Stimulated activated CD8-positive, alpha-beta memory T cell treated with anti-CD3 and anti-CD28 coated beads, Interleukin-15, amount 100 ng/mL, for 48 hours (primary cell): Measurements from ENCODE around the gene GABRB1.

Experiments
- DNase-seq, 2 donors: peaks; one replicate each; pipeline ENCODE4 v3.0.0-alpha.2; 2020; ENCODE audit warnings: low read depth in 2 of 2

The GABRB1 gene

DNA sequence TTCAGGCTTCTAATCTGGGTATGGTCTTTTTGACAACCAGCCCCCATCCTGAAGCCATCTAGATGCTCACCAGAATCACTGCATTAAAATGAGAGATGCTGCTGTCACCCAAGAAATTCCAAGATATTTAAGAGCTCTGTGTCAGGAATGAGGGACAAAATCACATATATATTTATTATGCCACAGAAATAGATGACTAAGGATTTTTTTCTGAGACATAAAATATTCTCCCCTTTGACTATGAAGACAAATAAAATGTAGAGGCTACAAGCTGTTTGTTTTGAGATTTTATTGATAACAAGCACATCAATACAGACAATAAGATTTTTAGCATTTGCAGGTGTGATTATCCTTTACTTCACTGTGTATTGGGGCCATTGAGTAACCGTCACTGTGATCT, 354.8 kb downstream of the GABRB1 start:
- DNase-seq: no peak

DNA sequence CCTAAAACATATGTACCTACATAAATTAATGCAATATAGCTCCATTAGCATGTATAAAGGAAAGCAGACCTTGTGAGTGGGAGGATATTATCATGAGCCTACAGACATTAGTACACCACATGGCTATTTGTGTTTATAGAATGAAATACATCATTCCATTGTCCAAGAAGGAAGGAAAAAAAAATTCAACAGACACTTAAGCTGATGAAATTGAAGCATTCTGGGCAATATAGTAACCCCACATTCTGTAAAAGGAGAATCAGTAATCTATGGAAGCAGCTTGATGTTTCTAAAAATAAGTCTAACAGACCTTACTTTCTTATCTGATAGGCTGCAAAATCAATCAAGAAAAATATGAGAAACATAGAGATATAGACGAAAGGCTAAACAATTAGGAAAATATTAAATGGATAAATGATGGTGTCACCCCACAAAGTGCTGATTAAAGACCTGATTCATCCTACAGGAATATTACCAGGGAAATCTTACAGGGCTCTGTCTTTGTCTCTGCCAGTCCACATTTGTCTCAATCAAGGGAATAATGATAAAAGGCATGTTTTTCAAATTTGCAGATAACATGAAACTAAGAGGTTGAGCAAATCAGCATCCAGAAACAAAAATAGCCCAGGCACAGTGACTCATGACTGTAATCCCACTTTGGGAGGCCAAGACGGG, 355.3 kb downstream of the GABRB1 start:
- DNase-seq: no peak

DNA sequence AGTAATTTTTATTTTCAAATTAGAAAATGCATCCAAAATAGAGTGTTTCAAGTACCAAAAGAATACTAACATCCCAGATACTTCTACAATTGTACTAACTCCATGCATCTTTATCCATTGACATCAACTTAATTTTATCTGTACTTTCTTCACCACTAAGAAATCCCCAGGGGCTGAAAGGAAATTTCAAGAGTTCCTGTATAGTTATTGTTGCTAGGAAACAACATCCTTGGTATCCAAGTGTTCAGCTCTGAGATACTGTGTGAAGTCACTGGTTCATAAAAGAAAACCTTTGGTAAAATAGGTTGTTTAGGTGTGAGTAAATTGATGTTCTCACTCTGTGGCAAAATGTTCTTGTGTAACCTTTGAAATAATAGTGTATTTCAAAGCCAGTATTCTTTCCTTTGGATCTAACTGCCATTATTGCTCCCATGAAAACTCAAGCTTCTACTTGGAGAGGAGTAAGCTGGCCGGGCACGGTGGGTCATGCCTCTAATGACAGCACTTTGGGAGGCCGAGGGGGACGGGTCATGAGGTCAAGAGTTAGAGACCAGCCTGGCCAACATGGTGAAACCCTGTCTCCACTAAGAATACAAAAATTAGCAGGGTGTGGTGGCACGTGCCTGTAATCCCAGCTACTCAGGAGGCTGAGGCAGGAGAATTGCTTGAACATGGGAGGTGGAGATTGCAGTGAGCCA, 359.2 kb downstream of the GABRB1 start:
- DNase-seq: no peak

DNA sequence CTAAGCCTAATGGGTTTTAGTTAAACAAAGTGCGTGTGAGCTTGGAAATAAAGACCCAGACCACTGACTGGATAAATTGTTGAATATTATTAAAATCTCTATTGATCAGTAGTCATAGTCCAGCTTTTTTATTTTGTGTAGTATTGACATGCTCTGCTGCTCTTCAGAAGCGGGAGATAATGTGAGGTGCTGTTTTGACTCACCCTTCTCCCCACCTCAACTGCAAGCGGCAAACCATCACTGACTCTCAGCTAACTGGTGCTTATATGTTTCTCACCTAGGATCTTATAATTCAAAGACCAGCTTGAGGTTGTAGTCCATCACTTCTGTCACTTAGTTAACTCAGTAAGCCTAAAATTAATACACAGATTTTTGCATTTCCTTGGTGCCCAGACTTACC, 359.9 kb downstream of the GABRB1 start:
- no peak for DNase-seq

DNA sequence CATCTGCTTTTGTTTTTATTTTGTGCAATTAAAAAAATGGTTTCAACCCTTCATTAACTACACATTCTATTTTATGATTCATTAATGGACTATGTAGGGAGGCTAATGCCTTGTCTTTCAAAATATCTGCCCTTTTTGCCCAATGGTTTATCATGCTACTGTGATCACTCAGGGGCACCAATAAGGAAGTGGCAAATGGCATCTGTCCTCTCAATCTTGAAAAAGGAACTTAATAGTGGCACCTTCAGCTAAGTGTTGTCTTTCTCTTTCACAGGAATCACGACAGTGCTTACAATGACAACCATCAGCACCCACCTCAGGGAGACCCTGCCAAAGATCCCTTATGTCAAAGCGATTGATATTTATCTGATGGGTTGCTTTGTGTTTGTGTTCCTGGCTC, 375.0 kb downstream of the GABRB1 start:
- DNase-seq: no peak

DNA sequence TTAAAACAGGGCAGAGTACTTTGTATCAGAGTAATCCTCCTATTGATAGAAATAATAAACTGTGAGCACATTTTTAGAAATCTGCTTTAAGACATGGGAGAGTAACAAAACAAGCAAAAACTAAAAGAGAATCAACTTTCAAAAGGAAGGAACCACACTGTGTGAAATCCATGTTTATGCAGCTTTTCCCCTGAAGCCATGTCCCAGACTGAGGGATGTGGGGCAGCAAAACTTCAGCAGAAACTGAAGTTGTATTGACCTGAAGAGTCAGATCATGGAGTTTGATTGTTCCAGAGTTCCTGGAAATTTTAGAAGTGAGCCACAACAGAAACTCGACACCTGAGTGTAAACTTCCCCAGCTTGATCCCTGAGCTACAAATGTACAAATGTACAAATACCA, 378.9 kb downstream of the GABRB1 start:
- no peak for DNase-seq

DNA sequence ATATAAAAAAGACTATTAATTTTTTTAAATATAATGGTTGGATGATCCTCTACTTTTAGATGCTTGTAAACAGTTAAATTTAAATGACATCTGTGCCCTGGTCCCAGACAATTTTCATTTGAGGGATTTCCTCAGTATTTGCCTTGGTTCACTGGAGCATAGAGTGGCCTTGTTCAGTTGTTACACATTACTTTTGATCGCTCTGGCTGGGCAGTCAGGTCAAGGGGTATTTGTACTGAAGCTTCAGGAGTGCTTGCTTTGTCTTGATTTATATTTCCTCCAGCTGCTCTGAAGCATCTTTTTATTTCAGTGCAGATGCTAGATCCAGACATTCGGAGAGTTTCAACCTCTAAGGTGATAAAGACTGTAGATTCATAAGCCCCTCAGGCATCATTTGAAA, 382.2 kb downstream of the GABRB1 start:
- DNase-seq: no peak

DNA sequence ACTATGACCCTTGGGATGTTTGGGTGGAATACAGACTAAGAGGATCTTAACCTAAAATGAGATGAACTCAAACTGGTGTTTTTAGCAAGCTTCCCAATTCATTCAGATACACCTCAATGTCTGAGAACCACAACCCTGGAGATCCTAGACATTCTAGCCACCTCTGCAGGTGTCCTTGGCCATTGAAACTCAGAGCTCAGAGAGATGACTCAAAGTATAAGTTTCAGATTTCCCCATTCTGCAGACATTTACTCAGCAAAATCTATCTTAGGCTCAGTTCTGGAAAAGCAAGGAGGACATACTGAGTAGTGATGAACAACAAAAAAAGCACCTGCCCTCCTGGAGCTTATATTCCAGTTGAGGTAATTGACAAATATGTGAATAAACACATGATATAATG, 384.4 kb downstream of the GABRB1 start:
- DNase-seq: no peak

DNA sequence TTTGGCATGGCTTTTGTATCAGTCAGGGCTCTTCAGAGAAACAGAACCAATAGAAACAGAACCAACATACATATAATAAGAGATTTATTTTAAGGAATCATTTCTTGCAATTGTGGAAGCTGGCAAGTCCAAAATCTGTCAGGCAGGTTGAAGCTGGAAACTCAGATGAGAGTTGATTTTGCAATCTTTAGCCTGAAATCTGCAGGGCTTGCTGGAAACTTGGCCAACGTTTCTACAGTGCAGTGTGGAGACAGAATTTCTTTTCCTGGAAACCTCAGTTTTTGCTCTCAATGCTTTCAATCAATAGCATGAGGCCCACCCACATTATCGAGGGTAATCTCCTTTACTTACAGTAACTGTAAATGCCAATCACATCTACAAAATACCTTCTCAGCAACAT, 386.8 kb downstream of the GABRB1 start:
- DNase-seq: no peak

DNA sequence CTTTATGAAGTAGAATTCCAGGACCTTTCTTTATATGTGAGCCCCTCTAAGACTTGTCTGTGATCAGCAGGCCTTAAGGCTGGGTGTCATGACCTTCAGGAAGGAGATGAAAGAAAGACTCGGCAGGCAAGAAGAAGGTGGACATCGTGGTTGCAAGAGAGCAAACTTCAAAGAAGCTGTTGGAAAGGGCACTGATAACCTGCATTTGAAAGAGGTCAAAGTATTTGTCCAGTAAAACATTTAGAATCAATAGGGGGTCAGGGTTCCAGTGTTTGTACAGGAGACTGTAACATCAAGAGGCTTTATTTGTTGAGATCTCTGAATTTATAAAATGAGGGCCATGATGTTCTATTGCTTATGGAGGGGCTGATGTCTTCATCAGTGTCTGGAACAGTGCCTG, 387.9 kb downstream of the GABRB1 start:
- no peak for DNase-seq

DNA sequence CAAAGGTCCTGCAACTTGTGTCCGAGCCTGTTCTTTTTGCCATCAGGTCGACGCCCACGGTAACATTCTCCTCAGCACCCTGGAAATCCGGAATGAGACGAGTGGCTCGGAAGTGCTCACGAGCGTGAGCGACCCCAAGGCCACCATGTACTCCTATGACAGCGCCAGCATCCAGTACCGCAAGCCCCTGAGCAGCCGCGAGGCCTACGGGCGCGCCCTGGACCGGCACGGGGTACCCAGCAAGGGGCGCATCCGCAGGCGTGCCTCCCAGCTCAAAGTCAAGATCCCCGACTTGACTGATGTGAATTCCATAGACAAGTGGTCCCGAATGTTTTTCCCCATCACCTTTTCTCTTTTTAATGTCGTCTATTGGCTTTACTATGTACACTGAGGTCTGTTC, 394.3 kb downstream of the GABRB1 start:
- no peak for DNase-seq

DNA sequence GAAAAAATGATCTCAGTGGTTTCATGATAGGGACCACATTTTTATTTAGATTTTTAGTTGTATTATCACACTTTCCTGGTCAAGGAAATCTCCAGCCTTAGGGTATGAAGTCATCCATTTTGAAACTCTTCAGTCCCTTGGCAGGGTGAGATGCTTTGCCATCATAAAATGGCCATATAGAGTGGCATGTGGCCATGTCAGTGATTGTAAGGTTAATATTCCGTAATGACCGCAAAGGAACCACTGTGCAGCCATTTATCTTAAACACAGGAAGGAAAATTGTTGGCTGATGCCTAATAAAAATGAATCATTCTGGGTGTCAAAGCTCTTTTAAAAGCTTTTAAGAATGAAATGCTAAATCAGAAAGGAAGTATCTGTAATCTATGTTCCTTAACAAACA, 396.6 kb downstream of the GABRB1 start:
- no peak for DNase-seq

DNA sequence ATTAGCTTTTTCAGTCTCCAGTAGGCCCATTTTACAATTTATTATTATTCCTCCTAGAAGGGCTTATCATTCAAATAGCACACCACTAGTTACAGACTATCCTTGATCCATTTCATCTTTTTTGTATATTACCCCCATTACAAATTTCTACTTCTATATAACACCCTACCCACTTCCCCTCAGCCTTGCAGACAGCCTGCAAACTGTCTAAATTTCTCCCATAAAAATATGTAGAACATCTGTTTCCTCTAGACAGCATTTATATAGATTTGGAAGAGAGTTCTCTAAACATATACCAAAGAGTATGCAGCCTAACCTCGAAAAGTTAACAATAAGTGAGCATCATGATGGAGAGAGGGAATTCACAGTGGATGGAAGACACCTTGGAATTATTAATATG, 401.4 kb downstream of the GABRB1 start:
- no peak for DNase-seq

DNA sequence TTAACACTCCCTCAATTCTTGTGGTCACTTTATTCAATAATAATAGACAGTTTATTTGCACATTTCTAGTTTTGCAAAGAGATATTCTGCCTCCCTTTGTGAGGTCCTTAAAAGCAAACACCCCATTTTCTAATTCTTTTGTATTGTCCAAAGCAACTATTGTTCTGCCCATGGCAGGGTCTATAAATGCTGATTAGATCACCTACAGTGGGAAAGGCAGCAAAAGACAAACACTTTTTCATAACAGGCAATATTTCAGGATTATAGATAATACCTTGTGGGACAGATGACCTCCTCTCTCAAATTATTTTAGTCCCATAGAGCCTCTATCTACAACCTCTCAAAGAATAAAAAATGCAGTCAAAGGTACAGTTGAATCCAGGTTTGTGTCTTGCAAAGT, 403.6 kb downstream of the GABRB1 start:
- DNase-seq: no peak

DNA sequence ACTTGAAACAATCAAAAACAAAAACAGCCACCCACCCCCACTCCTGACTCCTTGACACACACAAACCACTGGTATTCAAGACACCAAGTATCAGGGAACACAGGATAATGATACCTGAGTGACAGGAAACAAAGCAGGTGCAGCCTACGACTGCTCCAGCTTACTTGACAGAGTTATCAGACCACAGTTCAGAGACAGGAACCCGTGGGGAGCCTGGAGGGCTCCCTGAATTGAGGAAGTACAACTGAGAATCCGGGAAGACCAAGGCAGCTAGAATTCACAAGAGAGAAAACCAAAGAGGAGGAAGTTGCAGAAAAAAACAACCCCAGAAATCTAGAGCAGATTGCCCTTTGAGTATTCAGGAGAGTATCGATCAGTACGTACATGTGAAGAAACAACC, 411.6 kb downstream of the GABRB1 start:
- DNase-seq: no peak

DNA sequence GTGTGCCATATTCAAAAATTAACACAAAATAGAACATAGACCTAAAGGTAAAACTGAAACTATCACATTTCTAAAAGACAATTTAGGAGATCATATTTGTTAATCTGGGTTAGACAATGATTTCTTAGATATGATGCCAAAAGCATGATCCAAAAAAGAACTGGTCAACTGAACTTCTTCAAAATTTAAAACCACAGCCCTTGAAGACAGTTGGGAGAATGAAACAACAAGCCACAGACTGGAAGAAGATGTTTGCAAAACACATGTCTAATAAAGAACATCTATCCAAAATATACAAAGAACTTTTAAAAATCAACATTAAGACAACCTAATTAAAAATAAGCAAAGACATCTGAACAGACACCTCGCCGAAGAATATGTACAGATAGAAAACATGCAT, 412.7 kb downstream of the GABRB1 start:
- no peak for DNase-seq

DNA sequence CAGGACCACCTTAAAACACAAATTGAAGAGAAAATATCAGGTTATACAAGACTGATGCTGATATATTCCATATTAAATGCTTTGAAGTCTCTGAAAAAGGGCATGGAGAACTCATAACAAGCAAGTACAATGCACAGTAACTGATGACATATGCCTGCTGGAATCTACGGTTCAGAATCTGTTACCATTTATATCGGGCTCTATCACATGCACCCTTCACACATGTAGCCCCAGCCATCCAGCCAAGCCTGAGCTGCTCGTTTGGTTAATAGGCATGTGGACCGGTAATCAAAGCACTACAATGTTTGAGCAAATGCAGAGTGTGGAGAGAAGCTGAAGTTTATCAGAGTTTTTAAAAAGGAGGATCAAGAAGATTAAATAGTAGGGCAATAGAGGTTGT, 420.3 kb downstream of the GABRB1 start:
- DNase-seq: no peak

DNA sequence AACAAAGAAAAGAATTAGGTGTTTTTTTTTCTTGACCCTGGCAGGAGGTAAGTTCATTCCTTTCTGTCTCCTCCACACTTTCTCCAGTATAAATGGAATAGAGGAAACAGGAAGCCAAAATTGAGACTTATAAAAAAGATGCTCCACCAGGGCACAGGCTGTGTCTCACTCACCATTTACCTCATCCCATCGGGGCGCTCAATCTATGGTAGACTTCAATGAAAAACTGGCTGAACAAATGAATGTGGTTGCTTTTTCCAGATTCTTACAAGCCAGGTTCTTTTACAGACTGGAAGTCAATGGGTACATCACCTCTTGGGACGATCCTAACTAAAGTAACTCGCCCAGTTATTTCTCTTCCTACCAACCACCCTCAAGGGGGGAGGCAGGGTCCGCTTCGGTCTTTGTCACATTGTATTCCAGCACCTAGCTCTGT, 431.4 kb downstream of the GABRB1 start:
- no peak for DNase-seq

DNA sequence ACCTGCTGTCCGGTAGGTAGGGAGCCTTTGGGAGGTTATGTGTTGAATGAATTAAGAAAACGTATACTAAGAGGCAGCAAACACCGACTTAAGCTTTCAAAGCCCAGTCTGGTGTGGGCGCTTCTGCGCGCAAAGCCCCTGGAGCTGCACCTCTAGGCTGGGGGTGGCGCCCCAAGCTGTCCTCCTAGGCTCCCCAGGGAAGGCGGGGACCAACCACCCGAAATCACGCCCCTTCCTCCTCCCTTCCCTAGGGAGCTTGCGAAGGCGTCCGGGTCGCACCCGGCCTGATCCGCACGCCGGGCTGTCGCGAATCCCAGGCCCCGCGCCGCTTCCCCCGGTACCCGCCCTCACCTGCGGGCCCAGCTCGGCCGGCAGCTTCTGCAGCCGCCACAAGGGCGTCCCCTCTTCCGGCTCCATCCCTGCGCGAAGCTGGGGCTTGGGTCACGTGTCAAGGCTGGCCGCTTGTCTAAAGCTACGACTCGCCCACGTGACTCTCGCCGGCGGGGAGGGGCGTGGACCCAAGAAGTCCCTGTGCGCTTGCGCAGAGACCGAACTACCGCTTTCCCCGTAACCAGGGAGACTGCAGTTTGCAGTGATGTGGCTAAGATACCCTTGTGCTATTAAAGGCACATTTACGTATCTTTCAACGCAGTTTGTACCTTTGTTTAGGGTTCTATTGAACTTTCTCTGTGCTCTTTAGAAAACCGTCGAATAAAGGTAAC, 432.0 kb downstream of the GABRB1 start, which contains the start of gene COMMD8:
Gene COMMD8, minus strand, starts transcription at position 468 of the 722 bp plus-strand sequence. Its CDS starts 51 bp downstream, at position 417.
- peak; percentile 94 for DNase-seq

DNA sequence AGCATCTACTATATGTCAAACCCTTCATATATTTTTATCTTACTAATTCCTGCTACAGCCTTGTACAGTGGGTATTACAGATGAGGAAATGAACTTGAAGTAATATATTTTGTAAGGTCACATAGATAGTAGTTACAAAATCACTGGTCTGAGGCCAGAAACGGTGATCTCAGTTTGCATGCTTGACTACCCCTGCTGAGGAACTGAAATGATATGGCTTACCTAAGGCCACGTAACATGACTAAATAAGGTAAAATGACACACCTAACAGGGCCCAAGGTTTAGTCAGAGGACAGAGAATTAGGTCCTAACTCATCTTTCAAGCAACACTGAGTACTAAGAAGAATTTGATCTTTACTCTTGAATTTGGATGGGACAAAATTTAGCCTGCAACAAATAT, 433.6 kb downstream of the GABRB1 start:
- DNase-seq: no peak

DNA sequence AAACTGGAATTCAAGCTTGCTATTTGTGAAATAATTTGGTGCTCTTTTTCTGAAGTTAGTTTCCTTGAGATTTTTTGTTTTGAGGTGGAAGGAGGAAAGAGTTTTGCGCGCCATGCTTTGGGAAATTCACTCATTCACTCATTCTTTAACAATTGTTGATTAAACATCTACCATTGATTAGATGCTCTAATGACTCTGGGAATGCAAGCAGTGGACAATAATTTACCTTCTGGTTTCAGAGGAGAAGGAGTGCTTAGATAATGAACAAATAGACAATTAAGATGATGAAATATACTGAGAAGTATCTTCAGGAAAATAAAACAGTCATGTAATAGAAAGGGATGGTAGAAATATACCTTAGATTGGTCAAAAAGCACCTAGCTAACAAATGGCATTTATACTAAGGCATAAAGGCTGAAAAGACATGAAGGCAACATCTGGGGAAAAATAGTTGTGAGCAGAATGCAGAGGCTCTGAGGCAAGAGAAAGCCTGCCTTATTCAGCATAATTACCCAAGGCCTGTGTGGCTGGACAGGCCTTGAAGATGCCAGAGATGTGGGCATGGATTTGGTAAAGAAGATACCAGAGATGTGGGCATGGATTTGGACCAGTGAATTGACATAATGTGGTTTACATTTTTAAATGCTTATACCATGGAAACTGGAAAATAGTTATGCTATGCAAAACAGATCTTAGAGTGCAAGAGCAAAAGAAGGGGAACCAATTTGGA, 434.9 kb downstream of the GABRB1 start:
- no peak for DNase-seq

DNA sequence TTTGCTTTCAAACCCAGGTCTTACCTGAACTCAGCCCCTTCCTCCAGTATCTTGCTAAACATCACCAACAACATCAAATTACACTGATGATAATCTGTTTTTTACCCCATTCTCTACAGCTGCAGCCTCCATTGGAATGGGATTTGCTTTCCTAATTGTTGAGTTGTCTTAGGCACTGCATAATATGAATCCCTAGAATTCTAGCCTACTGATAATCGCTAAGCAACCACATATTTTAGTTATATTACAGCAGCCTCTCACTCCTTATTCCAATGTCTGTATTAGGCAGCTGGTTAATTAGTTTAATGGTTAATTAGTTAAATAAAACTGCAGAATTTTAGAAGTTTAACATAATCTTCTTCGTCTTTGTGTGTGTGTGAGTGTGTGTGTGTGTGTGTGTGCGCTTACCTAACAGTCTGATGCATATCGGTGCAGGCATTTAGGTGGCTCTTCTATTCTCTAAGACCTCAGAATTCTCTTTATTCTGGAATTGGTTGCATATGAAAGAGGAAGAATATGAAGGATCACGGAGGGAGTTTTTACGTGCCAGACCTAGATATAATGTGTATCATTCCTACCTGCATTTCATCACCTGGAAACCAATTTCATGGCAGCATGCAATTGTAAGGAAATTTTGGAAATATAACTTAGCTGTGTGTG, 437.5 kb downstream of the GABRB1 start:
- no peak for DNase-seq
